ENCODE data around the gene FZD10.

Gene FZD10

DNA sequence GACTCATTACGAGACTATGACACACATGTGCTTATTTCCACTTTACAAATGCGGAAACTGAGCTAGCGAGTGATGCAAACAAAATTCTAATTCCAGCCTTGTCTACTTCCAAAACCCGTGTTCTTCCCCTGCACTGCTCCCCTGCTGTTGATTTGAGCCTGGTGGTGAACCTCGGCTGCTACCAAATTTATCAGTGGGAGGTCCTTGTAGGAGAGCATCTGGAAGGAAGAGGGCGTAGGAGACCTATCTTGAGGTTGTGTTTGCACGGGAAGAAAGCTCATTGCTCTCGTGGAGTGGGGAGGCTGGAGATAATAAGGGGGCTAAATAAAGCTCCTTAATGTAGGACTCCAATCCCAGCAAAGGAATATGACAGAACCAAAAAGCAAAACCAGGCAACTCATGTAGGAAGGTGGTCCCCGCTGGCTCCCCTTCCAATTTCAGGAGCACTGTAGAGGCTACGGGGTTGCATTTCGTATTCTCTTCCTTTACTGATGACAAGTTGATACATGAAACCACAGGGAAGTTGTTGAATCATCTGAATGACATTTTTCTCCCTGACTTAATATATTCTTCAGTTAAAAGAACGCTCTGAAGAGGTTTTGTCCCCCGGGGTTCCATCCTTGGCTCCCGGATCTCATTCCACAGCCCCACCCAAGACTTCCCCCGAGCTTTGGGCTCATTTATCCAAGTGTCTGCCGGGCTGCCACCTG lies 52.6 kb downstream of the FZD10 start:
- FAIRE-seq: no peak
